ENCODE results near the gene FIBCD1.

FIBCD1 gene

DNA sequence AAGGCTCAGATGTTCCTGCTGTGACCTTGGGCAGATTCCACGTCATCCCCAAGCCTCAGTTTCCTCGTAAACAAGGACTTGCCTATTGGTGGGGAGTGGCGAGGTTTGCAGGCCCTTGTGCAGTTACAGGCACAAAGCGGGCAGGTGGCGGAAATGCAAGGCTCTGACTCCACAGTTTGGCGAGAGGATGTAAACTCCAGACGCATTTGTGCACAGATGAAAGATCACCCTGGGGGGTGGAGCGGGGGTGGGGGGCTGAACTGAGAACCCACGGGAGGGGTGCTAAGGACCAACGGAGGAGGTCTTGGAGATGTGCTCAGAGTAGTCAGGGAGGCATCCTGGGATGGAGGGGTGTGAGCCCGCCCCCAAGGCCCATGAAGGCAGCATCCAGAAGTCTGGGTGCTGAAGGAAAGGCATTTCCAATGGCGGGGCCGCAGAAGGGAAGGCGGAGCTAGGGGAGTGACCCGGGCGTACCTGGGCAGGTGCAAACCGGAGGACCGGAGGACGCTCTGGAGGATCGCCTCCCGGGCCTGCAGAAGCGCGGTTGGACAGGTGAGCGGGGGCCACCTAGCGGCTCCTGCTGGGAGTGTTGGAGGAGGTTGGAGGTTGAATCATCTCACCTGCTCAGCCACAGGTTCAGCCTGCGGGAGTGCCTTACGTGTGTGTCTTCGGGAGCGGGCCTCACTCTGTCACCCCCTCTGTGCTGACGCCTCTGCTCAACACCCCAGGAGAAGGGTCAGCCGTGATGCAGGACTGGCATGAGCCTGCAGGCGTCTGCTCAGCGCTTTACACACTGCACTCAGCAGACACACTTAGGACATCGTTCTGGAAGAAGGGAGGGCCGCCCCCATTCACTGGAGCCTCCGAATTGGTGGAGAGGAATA, 1.9 kb upstream of the FIBCD1 start:
- H3K4me3 ChIP-seq (ENCODE audit: low read depth, low read length): no peak overlapping the region
- TF ChIP-seq, protein P1, sequence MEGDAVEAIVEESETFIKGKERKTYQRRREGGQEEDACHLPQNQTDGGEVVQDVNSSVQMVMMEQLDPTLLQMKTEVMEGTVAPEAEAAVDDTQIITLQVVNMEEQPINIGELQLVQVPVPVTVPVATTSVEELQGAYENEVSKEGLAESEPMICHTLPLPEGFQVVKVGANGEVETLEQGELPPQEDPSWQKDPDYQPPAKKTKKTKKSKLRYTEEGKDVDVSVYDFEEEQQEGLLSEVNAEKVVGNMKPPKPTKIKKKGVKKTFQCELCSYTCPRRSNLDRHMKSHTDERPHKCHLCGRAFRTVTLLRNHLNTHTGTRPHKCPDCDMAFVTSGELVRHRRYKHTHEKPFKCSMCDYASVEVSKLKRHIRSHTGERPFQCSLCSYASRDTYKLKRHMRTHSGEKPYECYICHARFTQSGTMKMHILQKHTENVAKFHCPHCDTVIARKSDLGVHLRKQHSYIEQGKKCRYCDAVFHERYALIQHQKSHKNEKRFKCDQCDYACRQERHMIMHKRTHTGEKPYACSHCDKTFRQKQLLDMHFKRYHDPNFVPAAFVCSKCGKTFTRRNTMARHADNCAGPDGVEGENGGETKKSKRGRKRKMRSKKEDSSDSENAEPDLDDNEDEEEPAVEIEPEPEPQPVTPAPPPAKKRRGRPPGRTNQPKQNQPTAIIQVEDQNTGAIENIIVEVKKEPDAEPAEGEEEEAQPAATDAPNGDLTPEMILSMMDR (IDR thresholded peaks at IDR 0.05; ENCODE audit: borderline replicate concordance, insufficient read depth, low read depth, low read length): peak; percentile 96

- TF ChIP-seq, protein P1 (IDR thresholded peaks at IDR 0.05; ENCODE audit: borderline replicate concordance, insufficient read depth, low read depth, low read length): no peak
- H3K4me3 ChIP-seq (ENCODE audit: low read depth, low read length): no peak overlapping the region
These were observed 1.0 kb upstream of the FIBCD1 start for GRCh38 chr9:130940027-130940549.

- peak overlapping the region; percentile 51 for H3K4me3 ChIP-seq (ENCODE audit: low read depth, low read length)
- TF ChIP-seq, protein P1 (IDR thresholded peaks at IDR 0.05; ENCODE audit: borderline replicate concordance, insufficient read depth, low read depth, low read length): no peak
These were observed 469 bp upstream of the FIBCD1 start for GRCh38 chr9:130939405-130940026.

- H3K4me3 ChIP-seq (ENCODE audit: low read depth, low read length): no peak overlapping the region
- TF ChIP-seq, protein P1 (IDR thresholded peaks at IDR 0.05; ENCODE audit: borderline replicate concordance, insufficient read depth, low read depth, low read length): no peak
These were observed 829 bp downstream of the FIBCD1 start for GRCh38 chr9:130938184-130938651.

GRCh38 chr9:130937146-130938076, 1.6 kb downstream of the FIBCD1 start:
- H3K4me3 ChIP-seq (ENCODE audit: low read depth, low read length): no peak overlapping the region
- TF ChIP-seq, protein P1 (IDR thresholded peaks at IDR 0.05; ENCODE audit: borderline replicate concordance, insufficient read depth, low read depth, low read length): no peak

DNA sequence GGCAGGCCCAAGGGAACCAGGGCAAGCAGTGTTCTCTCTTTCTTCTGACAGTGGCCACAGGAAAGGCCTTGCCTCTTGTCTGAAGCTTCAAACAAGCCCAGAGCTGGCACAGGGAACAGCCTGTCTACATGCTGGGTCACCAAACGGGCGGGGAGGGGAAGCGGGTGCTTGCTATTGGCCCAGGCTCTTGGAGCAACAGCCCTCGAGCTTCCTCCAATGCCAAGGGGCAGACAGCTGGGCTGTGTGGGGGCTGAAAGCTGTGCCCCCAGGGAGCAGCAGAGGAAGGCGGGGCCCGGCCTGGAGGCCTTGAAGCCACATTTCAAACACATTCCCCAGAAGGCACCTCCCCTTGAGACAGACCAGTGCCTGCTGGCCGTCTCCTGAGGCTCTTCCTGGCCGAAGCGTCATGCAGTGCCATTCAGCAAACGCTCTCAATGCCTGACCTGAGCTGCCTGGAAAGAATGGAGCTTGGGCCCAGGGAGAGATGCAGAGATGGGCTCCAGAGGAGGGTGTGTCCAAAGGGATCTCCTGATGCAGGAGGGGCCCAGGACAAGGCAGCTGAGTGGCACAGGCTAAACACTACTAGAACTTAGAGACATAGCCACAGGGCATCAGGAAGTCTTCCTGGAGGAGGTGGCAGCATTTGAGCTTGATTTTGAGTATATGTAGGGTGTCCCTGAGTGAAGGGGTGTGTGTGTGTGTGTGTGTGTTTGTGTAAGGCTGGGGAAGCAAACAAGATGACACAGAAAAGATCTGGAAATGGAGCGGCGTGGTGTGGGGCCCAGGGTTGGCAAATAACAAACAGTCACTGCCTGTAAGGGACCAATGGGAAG, 2.5 kb downstream of the FIBCD1 start:
- no peak overlapping the region for H3K4me3 ChIP-seq (ENCODE audit: low read depth, low read length)
- TF ChIP-seq, protein P1 (IDR thresholded peaks at IDR 0.05; ENCODE audit: borderline replicate concordance, insufficient read depth, low read depth, low read length): no peak
